ENCODE data around the gene AP4S1. TPM values are rescaled to one million over a fixed set of nuclear protein-coding genes. Genes with fewer than 3 reads are reported as not detected.

AP4S1 gene
- total RNA-seq, 1 donor from 2014 or later = 5.3 TPM

DNA sequence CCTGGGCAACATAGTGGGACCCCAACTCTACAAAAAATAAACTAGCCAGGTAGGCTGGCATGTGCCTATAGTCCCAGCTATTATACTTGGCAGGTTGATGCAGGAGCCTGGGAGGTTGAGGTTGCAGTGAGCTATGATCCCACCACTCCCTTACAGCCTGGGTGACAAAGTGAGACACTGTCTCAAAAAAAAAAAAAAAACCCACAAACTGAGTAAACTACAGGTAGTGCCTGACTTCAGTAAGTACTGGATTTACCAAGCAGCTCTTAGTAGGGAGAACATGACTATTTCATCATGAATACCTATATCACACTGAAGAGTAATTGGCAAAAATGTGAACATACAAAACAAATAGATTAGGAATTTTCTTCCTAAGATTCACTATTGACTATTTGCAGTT lies 32.4 kb upstream of the AP4S1 start:
- H3K27ac Mint-ChIP-seq (ENCODE audit: unreplicated experiment) = no peak overlapping the region

DNA sequence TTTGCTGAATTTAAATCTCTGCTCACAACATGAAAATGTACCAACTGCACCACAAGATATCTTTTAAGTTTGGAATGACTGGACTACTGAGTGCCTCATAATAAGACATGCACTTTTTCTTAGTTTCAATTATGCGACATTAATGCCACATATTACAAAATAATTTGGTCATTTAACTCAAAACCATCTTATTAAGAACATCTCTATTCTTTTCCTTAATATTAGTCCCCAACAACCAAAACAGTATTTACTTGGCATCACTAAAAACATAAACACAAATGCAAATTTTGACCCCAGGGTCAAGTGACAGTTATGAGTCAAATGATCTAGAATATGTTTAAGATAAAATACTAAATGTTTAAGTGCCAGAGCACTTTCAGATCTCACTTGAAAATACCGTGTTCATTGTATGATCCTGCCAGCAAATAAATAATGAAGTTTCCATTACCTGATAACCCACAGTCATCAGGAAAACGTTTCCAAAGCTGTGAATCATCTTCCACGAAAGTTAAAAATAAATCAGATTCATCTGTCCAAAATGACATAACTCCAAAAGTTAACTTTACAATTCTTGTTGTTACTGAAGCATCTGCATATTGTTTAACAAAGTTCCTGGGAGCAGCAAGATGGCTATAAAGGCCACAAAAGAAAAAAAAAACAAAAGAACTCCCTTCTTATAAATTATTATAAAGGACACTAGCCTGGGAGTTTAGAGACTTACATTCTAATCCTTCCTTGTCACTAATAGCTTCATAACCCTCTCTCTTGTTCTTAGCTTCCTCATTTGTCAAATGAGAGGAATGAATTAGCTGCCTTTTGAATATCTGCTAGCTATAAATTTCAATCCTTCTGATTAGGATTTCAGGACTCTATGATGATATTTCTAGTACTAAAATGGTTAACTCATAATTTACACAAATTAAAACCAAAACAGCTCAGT lies 30.5 kb upstream of the AP4S1 start:
- Mint-ChIP-seq H3K4me1 (ENCODE audit: low read depth) (peaks cover 36% of the 10 kb centered on the region), H3K4me3 (ENCODE audit: unreplicated experiment) (no peak overlapping the region), H3K9me3 (ENCODE audit: low read depth) (peaks cover 9% of the 10 kb centered on the region), H3K27me3 (ENCODE audit: low read depth) (no peaks in the 10 kb centered on the region), H3K27ac (ENCODE audit: unreplicated experiment) (peak overlapping the region; percentile 60), H3K36me3 (ENCODE audit: low read depth) (peaks cover 3% of the 10 kb centered on the region)
- TF ChIP-seq, protein P1, sequence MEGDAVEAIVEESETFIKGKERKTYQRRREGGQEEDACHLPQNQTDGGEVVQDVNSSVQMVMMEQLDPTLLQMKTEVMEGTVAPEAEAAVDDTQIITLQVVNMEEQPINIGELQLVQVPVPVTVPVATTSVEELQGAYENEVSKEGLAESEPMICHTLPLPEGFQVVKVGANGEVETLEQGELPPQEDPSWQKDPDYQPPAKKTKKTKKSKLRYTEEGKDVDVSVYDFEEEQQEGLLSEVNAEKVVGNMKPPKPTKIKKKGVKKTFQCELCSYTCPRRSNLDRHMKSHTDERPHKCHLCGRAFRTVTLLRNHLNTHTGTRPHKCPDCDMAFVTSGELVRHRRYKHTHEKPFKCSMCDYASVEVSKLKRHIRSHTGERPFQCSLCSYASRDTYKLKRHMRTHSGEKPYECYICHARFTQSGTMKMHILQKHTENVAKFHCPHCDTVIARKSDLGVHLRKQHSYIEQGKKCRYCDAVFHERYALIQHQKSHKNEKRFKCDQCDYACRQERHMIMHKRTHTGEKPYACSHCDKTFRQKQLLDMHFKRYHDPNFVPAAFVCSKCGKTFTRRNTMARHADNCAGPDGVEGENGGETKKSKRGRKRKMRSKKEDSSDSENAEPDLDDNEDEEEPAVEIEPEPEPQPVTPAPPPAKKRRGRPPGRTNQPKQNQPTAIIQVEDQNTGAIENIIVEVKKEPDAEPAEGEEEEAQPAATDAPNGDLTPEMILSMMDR (IDR thresholded peaks at IDR 0.05) = no peak
- no peak for DNase-seq (ENCODE audit: low spot score)

More for the DNA sequence above, 32.4 kb upstream of the AP4S1 start:
- no peak overlapping the region for H3K4me3 Mint-ChIP-seq (ENCODE audit: unreplicated experiment)
- peaks cover 45% of the 10 kb centered on the region for H3K4me1 Mint-ChIP-seq (ENCODE audit: low read depth)
- H3K36me3 Mint-ChIP-seq (ENCODE audit: low read depth) = peaks cover 2% of the 10 kb centered on the region
- no peaks in the 10 kb centered on the region for H3K9me3 Mint-ChIP-seq (ENCODE audit: low read depth)
- H3K27me3 Mint-ChIP-seq (ENCODE audit: low read depth) = no peaks in the 10 kb centered on the region
- TF ChIP-seq, protein P1 (IDR thresholded peaks at IDR 0.05) = no peak
- DNase-seq (ENCODE audit: low spot score) = no peak

DNA sequence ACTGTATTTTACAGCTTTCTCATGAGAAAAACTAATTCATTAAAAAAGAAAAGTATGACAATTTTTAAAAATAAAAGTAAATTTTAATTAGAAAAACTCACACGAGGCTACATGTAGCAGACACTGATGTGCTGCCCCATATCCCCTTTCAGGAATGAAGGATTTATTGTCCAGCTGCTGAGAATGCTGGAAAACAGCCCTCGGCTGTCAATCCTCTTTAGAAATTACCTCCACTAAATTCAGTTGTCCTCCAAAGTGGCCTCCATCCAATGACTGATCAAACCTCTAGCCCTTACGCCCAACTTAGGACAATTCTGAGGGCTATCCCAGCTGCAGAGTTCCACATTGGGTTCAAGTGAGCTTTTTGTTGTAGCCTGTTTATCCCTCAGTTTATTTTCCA lies 29.8 kb upstream of the AP4S1 start:
- H3K27ac Mint-ChIP-seq (ENCODE audit: unreplicated experiment) = peak overlapping the region; percentile 57
- TF ChIP-seq, protein P1 (IDR thresholded peaks at IDR 0.05) = no peak
- peaks cover 10% of the 10 kb centered on the region for H3K9me3 Mint-ChIP-seq (ENCODE audit: low read depth)
- DNase-seq (ENCODE audit: low spot score) = no peak
- H3K36me3 Mint-ChIP-seq (ENCODE audit: low read depth) = peaks cover 3% of the 10 kb centered on the region
- no peaks in the 10 kb centered on the region for H3K27me3 Mint-ChIP-seq (ENCODE audit: low read depth)
- H3K4me3 Mint-ChIP-seq (ENCODE audit: unreplicated experiment) = no peak overlapping the region
- peaks cover 41% of the 10 kb centered on the region for H3K4me1 Mint-ChIP-seq (ENCODE audit: low read depth)

DNA sequence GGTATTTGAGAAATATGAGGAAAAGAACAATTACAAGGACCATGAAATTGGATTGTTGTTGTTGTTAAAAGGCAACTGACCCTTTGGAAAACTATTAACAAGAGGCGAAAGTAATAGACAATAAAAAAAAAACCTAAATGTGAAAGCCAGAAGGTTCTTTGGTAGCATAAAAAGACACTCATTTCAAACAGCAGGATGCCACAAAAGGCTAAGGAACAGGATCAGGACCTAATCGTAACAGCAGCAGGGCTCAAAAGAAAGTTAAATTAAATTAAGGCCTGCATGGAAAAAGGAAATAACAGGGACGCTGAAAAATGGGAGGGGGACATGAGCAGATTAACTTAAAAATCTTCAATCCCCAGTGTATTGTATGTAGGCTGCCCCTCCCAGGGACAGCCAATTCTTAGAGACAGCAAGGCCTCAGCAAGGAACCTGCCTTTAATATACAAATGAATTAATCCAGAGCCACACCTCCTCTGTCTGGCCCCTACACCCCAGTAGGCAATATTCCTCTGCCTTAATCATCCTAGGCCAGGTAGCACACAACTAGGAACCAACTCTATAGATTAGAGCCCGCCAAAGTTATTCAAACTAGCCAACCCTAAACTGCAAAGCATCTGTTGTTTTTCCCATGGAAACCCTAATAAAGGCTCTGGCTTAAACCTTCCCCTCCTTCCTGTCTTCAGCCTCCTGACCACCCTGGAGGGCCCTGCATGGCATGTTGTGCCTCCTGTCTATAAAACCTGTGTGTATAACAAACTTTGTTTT lies 28.4 kb upstream of the AP4S1 start:
- no peak for DNase-seq (ENCODE audit: low spot score)
- TF ChIP-seq, protein P1 (IDR thresholded peaks at IDR 0.05) = no peak
- Mint-ChIP-seq H3K27ac (ENCODE audit: unreplicated experiment) (no peak overlapping the region), H3K36me3 (ENCODE audit: low read depth) (peaks cover 5% of the 10 kb centered on the region), H3K4me1 (ENCODE audit: low read depth) (peaks cover 41% of the 10 kb centered on the region), H3K27me3 (ENCODE audit: low read depth) (no peaks in the 10 kb centered on the region), H3K9me3 (ENCODE audit: low read depth) (peaks cover 10% of the 10 kb centered on the region), H3K4me3 (ENCODE audit: unreplicated experiment) (no peak overlapping the region)

DNA sequence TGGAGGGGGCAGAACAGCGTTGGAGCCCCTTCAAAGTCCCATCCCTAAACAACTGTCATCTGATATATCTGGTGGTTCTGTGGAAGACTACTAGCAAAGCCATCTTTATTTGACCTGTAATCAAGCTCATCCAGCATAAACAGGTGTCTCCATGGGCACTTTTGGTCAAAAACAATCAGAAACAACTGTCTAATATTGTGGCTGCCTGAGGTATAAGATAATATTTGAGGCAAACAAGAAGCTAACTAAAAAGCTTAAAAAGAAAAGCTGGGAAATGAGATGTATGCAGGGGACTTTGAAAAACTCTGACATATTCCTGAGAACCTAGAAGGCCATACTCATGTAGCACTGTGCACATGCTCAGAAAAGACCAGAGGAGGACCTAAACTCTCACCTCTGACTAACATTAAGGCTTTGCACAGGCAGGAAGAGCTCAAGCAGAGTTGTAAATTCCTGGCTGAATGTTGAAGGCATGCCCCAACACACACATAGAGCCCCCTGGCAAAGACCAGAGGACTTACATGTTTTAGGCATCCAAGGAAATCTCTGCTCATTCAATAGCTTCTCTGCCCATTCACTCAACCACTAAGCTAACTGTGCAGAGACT lies 27.2 kb upstream of the AP4S1 start:
- Mint-ChIP-seq H3K4me3 (ENCODE audit: unreplicated experiment) (no peak overlapping the region), H3K9me3 (ENCODE audit: low read depth) (peaks cover 10% of the 10 kb centered on the region), H3K36me3 (ENCODE audit: low read depth) (peaks cover 9% of the 10 kb centered on the region), H3K27me3 (ENCODE audit: low read depth) (no peaks in the 10 kb centered on the region), H3K4me1 (ENCODE audit: low read depth) (peaks cover 41% of the 10 kb centered on the region), H3K27ac (ENCODE audit: unreplicated experiment) (no peak overlapping the region)
- DNase-seq (ENCODE audit: low spot score) = no peak
- TF ChIP-seq, protein P1 (IDR thresholded peaks at IDR 0.05) = no peak

Data from chondrocyte (in vitro differentiated cells).